HK-2 (cell line): ENCODE results near the gene MATK.
A peak's percentile ranks its signal among the peaks of the same experiment; 100 is the strongest.

Experiments
- DNase-seq: peaks from one replicate; pipeline ENCODE4 v3.0.0-alpha.2; 2018; ENCODE audit not compliant: unreplicated experiment

The MATK gene

DNA sequence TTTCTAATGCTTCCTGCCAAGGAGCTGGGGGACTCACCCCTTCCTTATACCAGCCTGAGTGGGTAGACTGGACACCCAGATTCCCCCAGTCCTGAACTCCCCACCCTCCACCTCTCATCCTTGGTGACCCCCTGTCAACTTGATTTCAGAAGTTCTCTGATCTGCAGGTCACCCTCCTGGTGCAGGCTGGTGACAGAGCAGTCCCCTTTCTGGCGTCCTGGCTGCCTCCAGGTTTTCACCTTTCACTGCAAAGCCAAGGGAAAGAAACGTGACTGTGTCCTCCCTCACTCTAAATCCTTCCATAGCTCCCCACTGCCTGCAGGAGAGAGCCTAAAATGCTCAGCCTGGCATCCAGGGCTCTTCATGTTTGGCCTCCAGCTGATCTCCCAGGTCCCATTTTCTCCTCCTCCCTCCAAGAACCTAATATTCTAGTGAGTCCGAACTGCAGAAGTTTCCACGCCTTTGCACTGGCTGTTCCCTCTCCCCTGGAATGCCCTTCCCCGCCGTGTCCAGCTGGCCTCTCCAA, 4.1 kb upstream of the MATK start:
- DNase-seq = no peak

DNA sequence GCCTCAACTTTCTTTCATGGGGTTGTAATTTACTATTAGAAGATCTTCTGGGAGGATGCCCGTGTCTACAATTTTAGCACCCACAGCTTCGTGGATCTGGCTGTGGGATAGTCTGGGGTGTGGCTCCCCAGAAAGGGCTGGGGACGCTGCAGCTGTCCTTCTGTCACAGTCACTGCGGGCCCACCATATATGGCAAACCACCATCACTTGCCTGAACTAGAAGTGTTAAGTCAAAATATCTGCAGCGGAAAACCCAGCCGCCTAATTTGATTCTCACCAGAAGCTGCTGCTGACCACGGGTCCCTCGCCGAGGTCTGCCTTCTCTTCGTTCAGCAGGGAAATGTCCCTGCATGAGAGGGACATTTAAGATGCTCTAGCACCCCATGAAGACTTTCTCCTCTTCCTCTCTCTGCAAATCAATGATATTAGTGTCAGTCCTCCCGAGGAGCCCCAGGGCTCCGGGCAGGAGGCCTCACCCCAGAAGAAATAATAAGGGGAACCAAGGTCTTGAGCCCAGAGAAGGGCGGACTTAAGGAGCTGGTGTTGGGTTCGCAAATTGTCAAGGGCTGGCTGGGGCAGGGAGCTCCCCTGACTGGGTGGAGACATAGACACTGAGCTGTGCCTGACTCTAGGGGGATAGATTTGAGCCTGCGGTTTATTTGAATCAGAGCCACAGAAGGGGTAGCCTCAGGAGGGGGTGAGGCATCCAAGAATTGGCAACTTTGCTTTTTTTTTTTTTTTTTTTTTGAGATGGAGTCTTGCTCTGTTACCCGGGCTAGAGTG, 3.0 kb upstream of the MATK start:
- DNase-seq = no peak

DNA sequence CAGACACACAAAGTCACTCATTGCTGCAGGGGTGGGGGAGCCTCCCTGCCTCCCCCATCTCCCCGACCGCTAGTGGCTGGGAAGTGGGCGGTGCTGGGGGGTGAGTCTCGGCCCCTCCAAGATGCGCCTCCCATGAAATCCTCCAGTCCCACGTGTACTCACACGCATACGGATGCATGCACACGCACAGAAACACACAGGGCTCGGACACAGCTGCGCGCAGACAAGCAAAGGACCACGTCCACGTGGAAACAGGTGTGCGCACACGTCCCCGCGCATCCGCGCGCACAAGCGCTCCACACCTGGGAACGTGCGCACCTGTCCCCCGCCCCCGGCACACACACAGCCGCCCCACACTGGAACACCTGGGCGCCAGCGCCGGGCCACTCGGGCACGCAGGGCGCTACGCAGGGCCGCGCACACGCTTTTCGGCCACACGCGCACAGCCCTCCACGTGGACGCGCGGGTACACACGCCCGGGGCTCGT, 687 bp downstream of the MATK start:
- DNase-seq = no peak

DNA sequence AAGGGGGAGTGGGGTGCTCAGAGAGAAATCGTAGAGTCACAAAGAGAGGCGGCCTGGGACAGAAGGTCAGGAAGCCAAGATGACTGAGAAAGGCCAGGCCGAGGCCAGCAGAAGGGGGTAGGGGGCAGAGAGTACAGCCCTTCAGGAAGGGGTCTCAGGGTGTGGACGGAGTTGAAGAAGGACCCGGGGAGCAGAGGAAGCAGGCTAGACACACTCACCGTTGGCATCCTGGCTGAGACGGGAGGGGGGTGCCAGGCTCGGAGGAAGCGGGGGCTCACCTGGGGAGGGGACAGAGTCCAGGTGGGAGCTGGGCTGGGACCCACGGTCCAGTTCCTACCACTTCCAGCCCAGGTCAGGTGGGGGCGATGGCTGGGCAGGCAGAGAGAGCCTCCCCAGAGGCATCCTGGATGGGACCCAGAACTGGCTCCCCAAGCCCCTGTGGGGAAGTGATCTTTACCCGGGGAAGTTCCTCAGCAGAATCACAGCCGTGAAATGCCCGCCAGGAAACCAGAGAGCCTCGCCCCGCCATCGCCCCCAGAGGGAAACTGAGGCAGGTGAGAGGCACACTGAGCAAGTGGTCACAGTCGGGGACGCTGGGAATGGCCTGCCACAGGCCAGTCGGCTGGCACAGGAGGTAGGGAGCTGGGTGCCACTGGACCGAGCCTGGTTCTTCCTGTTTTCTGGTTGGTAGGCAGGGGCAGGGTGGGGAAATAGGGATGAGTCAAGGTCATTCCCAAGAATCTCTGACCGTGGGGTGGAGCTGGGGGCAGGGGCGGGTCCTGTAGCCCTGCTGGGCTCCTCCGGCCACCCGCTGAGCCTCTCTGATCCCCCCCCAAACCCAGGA, 1.4 kb downstream of the MATK start:
- peak; percentile 70 for DNase-seq

DNA sequence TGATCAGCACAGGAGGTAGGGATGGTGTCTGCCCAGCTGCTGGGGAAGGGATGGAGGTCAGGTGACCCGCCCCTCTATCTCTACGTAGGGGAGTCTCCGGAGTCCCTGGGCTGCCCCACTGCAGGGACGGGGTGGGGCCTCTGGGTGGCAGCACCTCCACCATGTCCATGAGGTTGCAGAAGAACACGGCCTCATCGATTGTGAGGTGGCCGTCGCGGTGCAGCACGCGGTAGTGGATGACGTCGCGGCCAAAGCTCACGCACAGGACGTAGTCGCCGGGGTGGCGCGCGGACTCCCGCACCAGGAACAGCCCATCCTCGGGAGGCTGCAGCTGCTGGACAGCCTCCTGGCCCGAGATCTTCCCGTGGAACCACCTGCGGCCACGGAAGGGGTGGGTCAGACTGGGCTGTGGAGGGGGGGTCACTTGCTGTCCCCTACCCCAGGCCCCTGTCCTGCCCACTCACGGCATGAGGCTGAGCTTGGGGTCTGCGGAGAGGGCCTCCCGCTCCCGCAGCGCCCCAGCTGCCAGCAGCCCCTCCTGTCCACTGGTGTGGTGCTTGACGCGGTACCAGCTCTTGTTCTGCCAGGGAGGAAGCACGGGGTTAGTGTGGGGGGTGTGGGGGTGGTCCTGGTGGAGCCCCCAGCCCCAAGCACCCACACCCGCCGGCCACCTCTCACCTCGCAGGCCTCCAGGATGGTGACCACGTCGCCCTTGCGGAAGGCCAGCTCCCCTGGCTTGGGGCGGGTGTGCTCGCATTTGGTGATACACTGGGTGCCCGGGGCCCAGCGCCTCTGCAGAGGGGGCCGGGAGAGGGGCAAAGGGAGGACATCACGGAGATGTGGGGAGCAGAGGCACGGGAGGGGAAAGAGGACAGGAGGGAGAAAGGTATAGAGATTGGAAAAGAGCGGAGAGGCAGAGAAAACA, 2.3 kb downstream of the MATK start:
- DNase-seq = no peak

DNA sequence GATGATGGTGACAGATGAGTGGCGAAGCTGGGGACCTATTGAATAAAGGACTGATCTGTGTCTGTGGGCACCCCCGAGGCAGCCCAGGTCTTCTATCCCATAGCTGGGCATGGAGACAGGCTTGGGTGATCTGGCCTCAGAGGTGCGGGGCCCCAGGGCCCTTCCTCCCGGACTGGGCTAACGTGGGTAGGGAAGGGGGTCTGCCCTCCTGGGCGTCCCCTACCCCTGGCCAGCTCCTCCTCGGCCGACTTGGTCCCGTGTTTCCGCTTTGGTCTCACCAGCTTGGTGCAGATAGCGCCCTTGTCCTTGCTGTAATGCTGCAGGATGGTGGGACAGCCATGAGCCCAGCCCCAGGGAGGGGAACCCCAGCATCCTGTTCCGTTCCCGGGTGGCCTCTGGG, 3.3 kb downstream of the MATK start:
- DNase-seq = no peak

DNA sequence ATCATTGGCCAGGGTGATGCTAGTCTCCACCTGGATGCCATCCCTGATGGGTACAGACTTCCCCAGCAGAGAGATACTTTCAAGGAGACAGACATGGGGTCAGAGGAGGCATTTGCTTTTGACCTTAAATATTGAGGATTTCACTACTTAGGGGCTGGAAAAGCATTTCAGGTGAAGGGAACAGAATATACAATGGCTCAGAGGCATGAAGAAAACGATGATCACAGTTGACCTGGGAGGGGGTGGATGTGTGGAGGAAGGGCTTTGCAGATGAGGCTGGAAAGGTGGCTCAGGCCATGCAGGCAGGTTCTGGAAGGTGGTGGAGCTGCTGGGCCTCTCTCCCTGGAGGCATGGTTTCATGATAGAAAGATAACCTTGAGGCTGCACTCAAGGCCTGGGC, 3.9 kb downstream of the MATK start:
- no peak for DNase-seq

DNA sequence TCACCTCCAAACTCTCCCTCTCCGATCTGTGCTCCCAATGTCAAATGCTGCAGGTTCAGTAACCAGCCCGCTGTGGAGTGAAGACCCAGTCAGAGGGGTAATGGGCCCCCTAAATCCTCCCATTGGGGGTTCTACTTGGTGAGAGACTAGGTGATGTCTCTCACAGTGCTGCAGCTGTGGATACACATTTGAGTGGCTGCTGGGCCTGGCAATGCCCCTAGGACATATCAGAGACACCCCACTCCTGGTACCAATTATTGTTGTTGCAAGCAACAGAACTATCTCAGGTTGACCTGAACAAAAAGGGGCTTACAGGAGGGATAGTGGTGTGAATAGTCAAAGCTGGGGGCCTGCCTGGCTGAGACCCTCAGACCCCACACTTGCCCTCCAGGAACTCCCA, 4.6 kb downstream of the MATK start:
- DNase-seq = no peak

DNA sequence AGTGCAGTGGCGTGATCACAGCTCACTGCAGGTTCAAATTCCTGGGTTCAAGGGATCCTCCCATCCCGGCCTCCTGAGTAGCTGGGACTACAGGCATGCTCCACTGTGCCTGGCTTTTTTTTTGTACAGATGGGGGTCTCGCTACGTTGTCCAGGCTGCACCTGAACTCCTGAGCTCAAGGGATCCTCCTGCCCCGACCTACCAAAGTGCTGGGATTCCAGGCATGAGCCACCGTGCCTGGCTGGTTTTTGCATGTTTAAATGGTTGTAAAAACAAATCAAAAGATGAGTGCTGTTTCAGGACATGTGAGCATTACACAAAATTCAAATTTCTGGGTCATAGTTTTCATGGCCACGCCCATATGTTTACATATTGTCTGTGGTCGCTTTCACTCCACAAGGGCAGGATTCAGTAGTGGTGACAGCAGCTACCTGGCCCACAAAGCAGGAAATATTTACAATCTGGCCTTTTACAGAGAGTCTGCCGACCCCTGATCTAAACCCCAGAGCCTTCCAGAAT, 5.3 kb downstream of the MATK start:
- DNase-seq = no peak

DNA sequence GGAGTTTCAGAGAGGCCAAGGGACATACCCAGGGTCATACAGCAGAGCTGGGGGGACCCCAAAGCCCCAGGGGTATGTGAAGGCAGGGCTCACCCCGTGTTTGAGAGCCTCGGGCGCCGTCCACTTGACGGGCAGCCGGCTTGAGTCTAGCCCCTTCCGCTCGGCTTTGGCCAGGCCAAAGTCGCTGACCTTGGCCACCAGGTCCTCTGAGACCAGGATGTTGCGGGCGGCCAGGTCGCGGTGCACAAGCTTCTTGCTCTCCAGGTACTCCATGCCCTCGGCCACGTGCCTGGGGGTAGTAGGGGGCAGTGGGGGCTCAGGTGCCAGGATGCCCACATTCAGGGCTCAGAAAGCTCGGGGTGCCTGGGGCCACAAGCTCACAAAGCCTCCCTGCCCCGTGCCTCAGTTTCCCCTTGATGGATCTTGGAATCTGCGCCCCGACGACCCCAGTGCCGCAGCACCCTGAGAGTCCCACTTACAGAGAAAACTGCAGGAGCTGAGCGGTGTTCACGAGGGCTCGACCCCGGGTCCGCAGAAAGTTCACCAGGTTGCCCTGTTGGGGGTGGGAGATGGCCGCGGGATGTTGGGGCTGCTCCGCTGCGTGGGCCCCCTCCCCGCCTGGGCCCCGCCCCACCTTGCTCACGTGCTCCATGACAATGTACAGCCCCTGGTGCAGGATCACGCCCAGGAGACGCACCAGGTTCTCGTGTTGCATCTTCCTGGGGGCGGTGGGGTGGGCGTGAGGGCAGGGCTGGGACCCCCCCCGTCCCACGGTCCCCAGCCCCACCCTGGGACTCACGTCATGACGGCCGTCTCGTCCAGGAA, 7.1 kb downstream of the MATK start:
- DNase-seq = no peak

DNA sequence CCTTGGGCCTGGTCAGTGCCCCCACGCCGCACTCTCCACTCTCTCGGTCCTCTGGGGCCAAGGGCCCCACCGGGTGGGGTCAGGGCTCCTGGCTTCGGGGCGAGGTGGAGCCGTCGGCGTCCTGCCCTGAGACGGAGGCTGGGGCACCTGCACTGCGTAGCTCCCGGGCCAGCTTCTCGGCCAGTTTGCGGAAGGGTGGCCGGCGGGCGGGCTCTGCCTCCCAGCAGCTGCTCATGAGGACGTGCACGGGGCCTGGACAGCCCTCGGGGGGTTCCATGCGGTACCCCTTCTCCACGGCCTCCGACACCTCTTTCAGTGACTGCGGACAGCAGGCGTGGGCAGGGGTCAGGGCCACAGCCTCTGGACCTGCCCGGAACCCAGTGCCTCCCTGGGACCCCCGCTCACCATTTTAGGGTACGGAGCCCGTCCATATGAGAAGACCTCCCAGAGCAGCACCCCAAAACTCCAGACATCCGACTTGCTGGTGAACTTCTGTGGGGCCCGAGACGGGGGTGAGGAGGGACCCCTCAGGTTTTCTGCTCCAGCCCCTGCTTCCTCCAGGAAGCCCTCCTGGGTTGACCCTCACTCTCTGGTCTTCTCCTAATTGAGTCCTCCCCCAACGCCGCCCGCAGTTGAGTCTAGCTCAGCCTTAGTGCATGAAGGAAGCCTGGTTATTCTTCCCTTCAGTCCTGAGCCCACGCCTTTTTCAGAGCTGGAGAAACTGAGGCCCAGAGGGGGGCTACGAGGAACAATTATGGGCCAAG, 7.9 kb downstream of the MATK start:
- DNase-seq = no peak

DNA sequence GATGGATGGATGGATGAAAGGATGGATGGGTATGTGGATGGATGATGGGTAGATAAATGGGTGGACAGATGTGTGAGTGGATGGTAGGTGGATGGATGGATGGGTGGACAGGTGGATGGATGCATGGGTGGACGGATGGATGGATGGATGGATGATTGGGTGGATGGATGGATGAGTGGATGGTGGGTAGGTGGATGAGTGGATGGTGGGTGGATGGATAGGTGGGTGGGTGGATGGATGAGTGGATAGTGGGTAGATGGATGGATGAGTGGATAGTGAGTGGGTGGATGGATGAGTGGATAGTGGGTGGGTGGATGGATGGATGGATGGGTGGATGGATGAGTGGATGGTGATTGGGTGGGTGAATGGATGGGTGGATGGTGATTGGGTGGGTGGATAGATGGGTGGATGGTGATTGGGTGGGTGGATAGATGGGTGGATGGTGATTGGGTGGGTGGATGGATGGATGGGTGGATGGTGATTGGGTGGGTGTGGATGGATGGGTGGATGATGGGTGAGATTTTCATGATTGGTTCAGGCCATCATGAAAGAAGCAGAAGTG, 9.6 kb downstream of the MATK start:
- DNase-seq = no peak

DNA sequence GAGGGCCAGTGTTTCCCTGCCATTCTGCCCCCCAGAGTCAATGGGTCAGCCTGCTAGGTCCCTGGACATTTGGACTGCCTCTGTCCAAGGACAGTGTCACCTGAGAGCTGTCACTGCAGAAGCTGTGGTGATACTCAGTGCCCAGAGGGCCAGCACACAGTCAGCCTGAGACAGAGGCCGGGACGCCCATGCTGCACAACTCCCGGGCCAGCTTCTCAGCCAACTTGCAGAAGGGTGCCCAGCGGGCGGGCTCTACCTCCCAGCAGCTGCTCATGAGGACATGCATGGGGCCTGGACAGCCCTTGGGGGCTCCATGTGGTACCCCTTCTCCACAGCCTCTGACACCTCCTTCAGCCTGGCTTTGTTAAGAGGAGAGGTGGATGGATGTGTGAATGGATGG, 10.3 kb downstream of the MATK start:
- DNase-seq = no peak

DNA sequence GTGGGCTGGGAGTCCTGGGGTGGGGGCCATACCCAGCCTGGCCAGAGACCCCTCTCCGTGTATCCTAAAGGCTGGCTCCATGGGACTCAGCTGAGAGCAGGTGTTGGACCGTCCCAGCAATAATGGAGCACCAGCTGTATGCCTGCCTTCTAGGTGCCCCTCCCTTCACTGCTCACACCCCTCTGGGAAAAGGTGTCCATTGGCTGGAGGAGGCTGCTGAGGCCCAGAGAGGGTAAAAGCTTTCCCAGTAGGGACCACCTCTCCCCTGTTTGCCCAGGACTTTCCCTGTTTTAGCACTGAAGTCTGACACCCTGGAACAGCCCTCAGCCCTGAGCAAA, 10.8 kb downstream of the MATK start:
- no peak for DNase-seq

DNA sequence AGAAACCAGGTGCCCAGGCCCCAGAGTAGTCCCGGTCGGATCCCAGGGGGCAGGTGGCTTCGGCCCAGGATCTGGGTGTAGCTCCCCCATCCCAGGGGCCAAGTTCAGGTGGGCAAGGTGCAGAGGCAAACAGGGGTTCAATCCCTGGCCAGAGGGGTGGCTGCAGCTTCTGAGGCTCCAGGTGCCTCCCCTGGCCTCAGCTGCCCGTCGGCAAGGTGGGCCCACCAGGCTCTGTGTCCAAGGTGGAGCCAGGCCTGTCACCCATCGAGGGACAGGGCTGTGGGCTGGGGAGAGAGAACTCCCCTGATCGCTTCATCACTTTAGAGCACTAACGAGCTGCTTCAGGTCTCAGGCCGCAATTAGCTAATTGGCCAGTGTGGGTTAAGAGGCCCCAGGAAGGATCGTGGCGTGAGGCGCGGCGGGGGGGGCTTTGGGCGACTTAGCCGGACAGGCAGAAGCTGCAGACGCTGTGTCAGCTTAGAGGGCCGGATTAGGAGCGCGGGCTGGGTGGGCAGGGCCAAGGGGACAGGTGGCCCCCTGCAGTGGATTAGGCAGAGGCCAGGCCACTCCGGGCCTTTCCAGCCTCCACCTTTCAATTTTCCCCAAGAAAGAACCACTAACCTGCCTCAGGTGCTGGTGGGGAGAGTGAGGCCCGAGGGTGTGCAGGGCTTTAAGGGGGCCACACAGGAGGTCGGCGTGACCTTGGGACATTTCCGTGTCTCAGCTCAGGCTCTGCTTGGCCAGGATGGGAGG, 11.4 kb downstream of the MATK start:
- no peak for DNase-seq

DNA sequence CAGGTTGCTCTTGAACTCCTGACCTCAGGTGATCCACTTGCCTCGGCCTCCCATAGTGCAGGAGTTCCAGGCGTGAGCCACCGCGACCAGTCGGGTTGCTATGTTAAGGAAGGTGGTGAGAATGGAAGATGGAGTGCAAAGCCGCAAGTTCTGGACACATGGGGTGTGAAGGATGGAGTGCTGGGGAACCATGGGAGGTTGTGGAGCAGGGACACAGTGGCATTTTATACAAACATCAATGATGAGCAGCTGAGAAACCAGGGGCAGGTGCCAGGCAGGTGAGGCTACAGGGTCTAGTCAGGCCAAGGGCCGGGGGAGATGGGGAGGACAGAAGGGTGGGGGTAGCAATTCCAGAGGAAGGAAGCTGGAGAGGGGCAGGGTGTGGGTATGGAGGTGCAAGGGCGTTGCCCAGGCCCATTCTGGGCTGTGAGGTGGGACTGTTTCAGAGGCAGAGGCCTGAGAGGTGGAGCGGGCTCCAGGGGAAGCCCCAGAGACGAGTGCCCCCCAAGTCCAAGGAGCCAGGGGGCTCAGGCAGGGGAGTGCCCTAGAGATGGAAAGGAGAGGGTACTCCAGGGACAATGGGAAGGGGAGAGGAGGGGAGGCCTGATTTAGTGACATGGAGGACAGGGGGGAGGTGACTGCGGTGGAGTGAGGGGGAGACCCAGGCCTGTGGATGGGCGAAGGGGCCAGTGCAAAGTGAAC, 12.2 kb downstream of the MATK start:
- DNase-seq = no peak

DNA sequence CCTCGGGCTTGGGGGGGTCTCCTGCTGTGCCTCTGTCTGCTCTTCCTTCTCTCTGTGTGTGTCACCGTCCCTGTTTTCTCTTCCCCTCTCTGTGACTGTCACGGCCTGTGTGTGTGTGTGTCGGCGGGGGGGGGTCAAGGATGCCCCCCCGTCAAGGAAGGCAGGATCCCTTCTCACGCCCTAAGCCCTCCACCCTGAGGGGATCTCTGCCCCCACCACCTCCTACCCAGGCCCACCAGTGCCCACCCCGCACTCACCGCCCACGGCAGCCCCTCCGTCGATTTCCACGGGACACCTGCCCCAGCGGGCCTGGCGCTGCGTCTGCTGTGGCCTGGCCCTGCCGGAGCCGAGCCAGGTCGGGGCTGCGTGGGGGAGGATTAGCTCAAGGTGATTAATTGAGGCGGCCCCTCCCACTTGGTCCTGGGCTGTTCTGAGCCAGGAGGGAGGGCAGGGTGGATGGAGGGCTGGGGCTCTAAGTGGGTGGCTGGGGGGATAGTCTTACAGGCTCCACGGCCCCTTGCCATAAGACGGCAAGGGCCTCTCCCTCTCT, 14.2 kb downstream of the MATK start, which contains the start of gene RAX2:
Gene RAX2 (minus strand): TSS at position 323 of the 550 bp plus-strand sequence. CDS start 486 bp downstream, outside the sequence.
- DNase-seq = no peak
